H9 (cell line): Measurements from ENCODE around the gene BRD3OS. TPM values are rescaled to one million over a fixed set of nuclear protein-coding genes. Genes with fewer than 3 reads are reported as not detected.
"Not testable (repeated sequence)": the region's sequence is repeated elsewhere in the genome, so short reads cannot be mapped to it uniquely, and the experiment has no call there.

ENCODE experiments used
- DNase-seq: peaks from one replicate; pipeline ENCODE4 v3.0.0-alpha.2; 2017
- H2AFZ ChIP-seq: one replicate; pipeline ENCODE4 v1.6.1; 2013; ENCODE audit warnings: mild to moderate bottlenecking, low read length, control low read depth, moderate library complexity
- H2AK5ac ChIP-seq: 2 replicates; pipeline ENCODE4 v1.6.1; 2013; ENCODE audit warnings: low read length, control low read depth, mixed read lengths; ENCODE audit not compliant: insufficient read length
- H2BK120ac ChIP-seq: one replicate; pipeline ENCODE4 v1.6.1; 2013; ENCODE audit warnings: low read depth, mild to moderate bottlenecking, low read length, control low read depth, inconsistent platforms; ENCODE audit not compliant: poor library complexity, severe bottlenecking
- H2BK12ac ChIP-seq: 2 replicates; pipeline ENCODE4 v1.6.1; 2013; ENCODE audit warnings: low read length, control low read depth, mixed read lengths, low read depth; ENCODE audit not compliant: insufficient read length
- H2BK15ac ChIP-seq: 2 replicates; pipeline ENCODE4 v1.6.1; 2013; ENCODE audit warnings: low read depth, low read length, control low read depth
- H2BK20ac ChIP-seq: one replicate; pipeline ENCODE4 v1.6.1; 2013; ENCODE audit warnings: low read depth, mild to moderate bottlenecking, low read length, control low read depth, inconsistent platforms; ENCODE audit not compliant: poor library complexity, severe bottlenecking
- H2BK5ac ChIP-seq: 2 replicates; pipeline ENCODE4 v1.6.1; 2013; ENCODE audit warnings: low read length, control low read depth, mixed read lengths; ENCODE audit not compliant: insufficient read length
- H3K14ac ChIP-seq: 2 replicates; pipeline ENCODE4 v1.6.1; 2013; ENCODE audit warnings: low read length, control low read depth; ENCODE audit not compliant: insufficient read depth
- H3K18ac ChIP-seq: 2 replicates; pipeline ENCODE4 v1.6.1; 2013; ENCODE audit warnings: low read depth, mild to moderate bottlenecking, mixed read lengths, low read length, control low read depth; ENCODE audit not compliant: insufficient read length
- H3K23ac ChIP-seq: 2 replicates; pipeline ENCODE4 v1.6.1; 2013; ENCODE audit warnings: low read length, control low read depth, mixed read lengths, low read depth; ENCODE audit not compliant: insufficient read length
- H3K23me2 ChIP-seq: 2 replicates; pipeline ENCODE4 v1.6.1; 2013; ENCODE audit warnings: low read depth, mild to moderate bottlenecking, mixed read lengths, low read length, control low read depth; ENCODE audit not compliant: insufficient read length, poor library complexity, severe bottlenecking
- H3K27ac ChIP-seq: 2 replicates; pipeline ENCODE4 v1.5.1; 2013; ENCODE audit warnings: low read length, control low read depth, mixed read lengths, low read depth; ENCODE audit not compliant: insufficient read length
- H3K27me3 ChIP-seq: 2 replicates; pipeline ENCODE4 v1.6.1; 2013; ENCODE audit warnings: low read length, control low read depth, inconsistent platforms; ENCODE audit not compliant: insufficient read depth
- H3K4ac ChIP-seq: 2 replicates; pipeline ENCODE4 v1.6.1; 2013; ENCODE audit warnings: low read depth, mild to moderate bottlenecking, control low read depth, inconsistent platforms, low read length, moderate library complexity
- H3K4me1 ChIP-seq: 2 replicates; pipeline ENCODE4 v1.6.1; 2013; ENCODE audit warnings: low read length, control low read depth, inconsistent platforms; ENCODE audit not compliant: insufficient read depth
- H3K4me2 ChIP-seq: 2 replicates; pipeline ENCODE4 v1.6.1; 2013; ENCODE audit warnings: low read length, control low read depth, mixed read lengths; ENCODE audit not compliant: insufficient read length, insufficient read depth
- H3K56ac ChIP-seq: 2 replicates; pipeline ENCODE4 v1.6.1; 2013; ENCODE audit warnings: low read depth, mild to moderate bottlenecking, mixed read lengths, low read length, control low read depth; ENCODE audit not compliant: insufficient read length
- H3K79me1 ChIP-seq: 2 replicates; pipeline ENCODE4 v1.6.1; 2013; ENCODE audit warnings: low read depth, mild to moderate bottlenecking, moderate library complexity, low read length, control low read depth, inconsistent platforms; ENCODE audit not compliant: insufficient read depth, poor library complexity, severe bottlenecking
- H3K79me2 ChIP-seq: 2 replicates; pipeline ENCODE4 v1.6.1; 2013; ENCODE audit warnings: low read length, control low read depth, inconsistent platforms; ENCODE audit not compliant: insufficient read depth
- H3K9ac ChIP-seq: 2 replicates; pipeline ENCODE4 v1.6.1; 2013; ENCODE audit warnings: low read length, control low read depth, mixed read lengths; ENCODE audit not compliant: insufficient read length; ENCODE audit errors: extremely low read depth
- H3K9me3 ChIP-seq: one replicate; pipeline ENCODE4 v1.6.1; 2013; ENCODE audit warnings: low read depth, low read length, inconsistent platforms; ENCODE audit not compliant: control insufficient read depth
- H3T11ph ChIP-seq: one replicate; pipeline ENCODE4 v1.6.1; 2013; ENCODE audit warnings: mild to moderate bottlenecking, low read length, control low read depth, inconsistent platforms
- H4K20me1 ChIP-seq: one replicate; pipeline ENCODE4 v1.6.1; 2013; ENCODE audit not compliant: control insufficient read depth, insufficient read length, insufficient read depth
- H4K5ac ChIP-seq: 2 replicates; pipeline ENCODE4 v1.6.1; 2013; ENCODE audit warnings: low read depth, mild to moderate bottlenecking, mixed read lengths, low read length, control low read depth; ENCODE audit not compliant: insufficient read length
- H4K8ac ChIP-seq: replicated peaks from 2 replicates; pipeline ENCODE4 v1.6.1; 2013; ENCODE audit warnings: low read length, control low read depth, mixed read lengths, low read depth; ENCODE audit not compliant: insufficient read length
- H4K91ac ChIP-seq: 2 replicates; pipeline ENCODE4 v1.6.1; 2013; ENCODE audit warnings: low read depth, mild to moderate bottlenecking, moderate library complexity, mixed read lengths, low read length, control low read depth; ENCODE audit not compliant: insufficient read length
- H3K27ac Mint-ChIP-seq, 3 experiments: 2 replicates in 2 of 3; 3 replicates in 1 of 3; pipeline ENCODE4 v1.8.0; 2020 to 2021; ENCODE audit warnings: mixed read lengths in 3 of 3, mild to moderate bottlenecking in 1 of 3, moderate library complexity in 1 of 3
- H3K27me3 Mint-ChIP-seq: 2 replicates; pipeline ENCODE4 v1.8.0; 2021; ENCODE audit warnings: low read depth, mild to moderate bottlenecking, moderate library complexity, mixed read lengths
- H3K36me3 Mint-ChIP-seq, 3 experiments: 2 replicates in 2 of 3; 3 replicates in 1 of 3; pipeline ENCODE4 v1.8.0; 2020 to 2021; ENCODE audit warnings: low read depth in 3 of 3, mixed read lengths in 3 of 3; ENCODE audit not compliant: insufficient read depth in 1 of 3
- H3K4me1 Mint-ChIP-seq, 2 experiments: 2 replicates each; pipeline ENCODE4 v1.8.0; 2020; ENCODE audit warnings: mixed read lengths in 2 of 2
- H3K4me3 Mint-ChIP-seq, 2 experiments: 2 replicates in 1 of 2; 3 replicates in 1 of 2; pipeline ENCODE4 v1.8.0; 2020 to 2021; ENCODE audit warnings: mild to moderate bottlenecking in 2 of 2, mixed read lengths in 2 of 2, moderate library complexity in 1 of 2
- H3K9me3 Mint-ChIP-seq, 2 experiments: 2 replicates in 1 of 2; 3 replicates in 1 of 2; pipeline ENCODE4 v1.8.0; 2020; ENCODE audit warnings: mild to moderate bottlenecking in 2 of 2, mixed read lengths in 2 of 2, moderate library complexity in 1 of 2
- CTCF ChIP-seq: fragments of 200-600 bp; sonication (generic); conservative IDR thresholded peaks from 3 replicates; pipeline ENCODE4 v1.8.0; 2021; ENCODE audit warnings: antibody characterized with exemption, mild to moderate bottlenecking
- WGBS: extraction: QIAGEN DNeasy Blood & Tissue Kit; methylation state at CpG from one replicate; pipeline ENCODE4 v1.1.7; 2013; ENCODE audit warnings: missing lambda C conversion rate, low lambda C conversion rate, mixed read lengths; ENCODE audit not compliant: insufficient read length; ENCODE audit errors: extremely low coverage; 5-methylcytosine and 5-hydroxymethylcytosine counted together
- total RNA-seq: library from RNA; stranded (reverse); gene quantifications from 2 replicates; pipeline ENCODE4 v1.2.1, GENCODE V29; 2021

Gene BRD3OS
- total RNA-seq, 1 experiment from 2014 or later = 16.4 TPM

DNA sequence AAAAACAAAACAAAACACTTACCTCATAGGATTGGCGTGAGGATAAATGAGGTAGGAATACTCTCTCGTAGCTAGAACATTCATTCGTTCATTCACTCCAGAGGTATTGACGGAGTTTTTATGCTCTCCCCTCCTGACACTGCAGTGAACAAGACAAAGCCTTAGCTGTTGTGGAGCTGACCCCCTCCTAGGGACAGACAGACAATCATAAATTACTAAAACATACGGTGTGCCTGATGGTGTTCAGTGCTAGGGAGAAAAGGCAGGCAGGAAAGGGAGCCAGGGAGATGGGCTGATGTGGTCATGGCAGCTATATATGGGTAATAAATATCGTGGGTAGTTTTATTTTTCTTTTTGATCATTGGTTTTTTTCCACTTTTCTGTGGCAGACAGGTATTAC, 48.2 kb downstream of the BRD3OS start:
- no peak overlapping the region for H2BK5ac ChIP-seq
- peaks cover 55% of the 10 kb centered on the region for H3K27me3 Mint-ChIP-seq
- no peak overlapping the region for H4K5ac ChIP-seq
- H3K9me3 ChIP-seq = peaks cover under 1% of the 10 kb centered on the region
- H3K4ac ChIP-seq = no peak overlapping the region
- no peak overlapping the region for H2AFZ ChIP-seq
- H2BK20ac ChIP-seq = no peak overlapping the region
- H3K23ac ChIP-seq = no peak overlapping the region
- no peaks in the 10 kb centered on the region for H3K4me1 ChIP-seq
- no peak overlapping the region for H3K27ac ChIP-seq
- H3K4me3 Mint-ChIP-seq = no peak overlapping the region
- no peak overlapping the region for H3K9ac ChIP-seq
- H3K4me2 ChIP-seq = no peak overlapping the region
- no peaks in the 10 kb centered on the region for H3K79me2 ChIP-seq
- H3K18ac ChIP-seq = no peak overlapping the region
- H2BK12ac ChIP-seq = no peak overlapping the region
- WGBS = no CpG with 5 or more reads among the region's 6 CpGs
- no peak overlapping the region for H2BK120ac ChIP-seq
- H2BK15ac ChIP-seq = no peak overlapping the region
- peaks cover 37 to 38% of the 10 kb centered on the region in 2 experiments for H3K9me3 Mint-ChIP-seq
- H3K79me1 ChIP-seq = no peaks in the 10 kb centered on the region
- H3K36me3 Mint-ChIP-seq = peaks cover 9 to 15% (median 10%) of the 10 kb centered on the region in 3 experiments
- H4K8ac ChIP-seq = no peak overlapping the region
- no peaks in the 10 kb centered on the region; the same call in 1 of the 2 replicates for H3K27me3 ChIP-seq
- no peak overlapping the region for H3T11ph ChIP-seq
- no peak overlapping the region for H3K56ac ChIP-seq
- peaks cover 3% of the 10 kb centered on the region for H3K23me2 ChIP-seq
- TF ChIP-seq CTCF = no peak
- H3K27ac Mint-ChIP-seq = no peak overlapping the region
- H3K4me1 Mint-ChIP-seq = peaks cover 3 to 8% of the 10 kb centered on the region in 2 experiments; a peak in 3 of 4 replicates
- H4K91ac ChIP-seq = no peak overlapping the region
- H4K20me1 ChIP-seq = no peaks in the 10 kb centered on the region
- no peak overlapping the region for H2AK5ac ChIP-seq
- H3K14ac ChIP-seq = no peak overlapping the region
- DNase-seq = no peak

DNA sequence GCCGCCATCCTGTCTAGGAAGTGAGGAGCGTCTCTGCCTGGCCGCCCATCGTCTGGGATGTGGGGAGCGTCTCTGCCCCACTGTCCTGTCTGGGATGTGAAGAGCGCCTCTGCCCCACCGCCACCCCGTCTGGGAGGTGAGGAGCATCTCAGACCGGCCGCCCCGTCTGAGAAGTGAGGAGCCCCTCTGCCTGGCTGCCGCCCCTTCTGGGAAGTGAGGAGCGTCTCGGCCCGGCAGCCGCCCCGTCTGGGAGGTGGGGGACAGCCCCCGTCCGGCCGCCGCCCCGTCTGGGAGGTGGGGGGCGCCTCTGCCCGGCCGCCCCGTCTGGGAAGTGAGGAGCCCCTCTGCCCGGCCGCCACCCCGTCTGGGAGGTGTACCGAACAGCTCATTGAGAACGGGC, 50.4 kb downstream of the BRD3OS start:
- not testable (repeated sequence) for DNase-seq, H4K20me1 ChIP-seq, H3K23ac ChIP-seq

More for the DNA sequence above, 50.4 kb downstream of the BRD3OS start:
- not testable (repeated sequence) for H3K18ac ChIP-seq, H3K27ac ChIP-seq, H2AK5ac ChIP-seq, H3T11ph ChIP-seq, H3K56ac ChIP-seq, H3K9ac ChIP-seq, H3K27me3 ChIP-seq, H3K4me2 ChIP-seq, H3K4ac ChIP-seq, H3K27ac Mint-ChIP-seq, H4K8ac ChIP-seq, H3K23me2 ChIP-seq, H4K91ac ChIP-seq, H3K4me1 ChIP-seq, H4K5ac ChIP-seq, H3K4me3 Mint-ChIP-seq, H2BK120ac ChIP-seq, H2AFZ ChIP-seq, H3K14ac ChIP-seq, H2BK15ac ChIP-seq, H2BK12ac ChIP-seq, H3K79me2 ChIP-seq, H3K4me1 Mint-ChIP-seq, H3K79me1 ChIP-seq, H3K9me3 ChIP-seq, H2BK5ac ChIP-seq, H2BK20ac ChIP-seq
- Mint-ChIP-seq H3K9me3 (peaks cover 41 to 43% of the 10 kb centered on the region in 2 experiments), H3K27me3 (peaks cover 46% of the 10 kb centered on the region), H3K36me3 (peaks cover 9 to 15% (median 10%) of the 10 kb centered on the region in 3 experiments)
- WGBS = no CpG with 5 or more reads among the region's 31 CpGs
